Superior temporal gyrus (tissue), 1 donor: Measurements from ENCODE around the gene KCNMB2.
A peak's percentile ranks its signal among the peaks of the same experiment; 100 is the strongest.
"Not testable (repeated sequence)": the region's sequence is repeated elsewhere in the genome, so short reads cannot be mapped to it uniquely, and the experiment has no call there.

Experiments used
- DNase-seq: peaks from one replicate; pipeline ENCODE4 v3.0.0-alpha.2; 2016; ENCODE audit errors: extremely low spot score

KCNMB2 gene

DNA sequence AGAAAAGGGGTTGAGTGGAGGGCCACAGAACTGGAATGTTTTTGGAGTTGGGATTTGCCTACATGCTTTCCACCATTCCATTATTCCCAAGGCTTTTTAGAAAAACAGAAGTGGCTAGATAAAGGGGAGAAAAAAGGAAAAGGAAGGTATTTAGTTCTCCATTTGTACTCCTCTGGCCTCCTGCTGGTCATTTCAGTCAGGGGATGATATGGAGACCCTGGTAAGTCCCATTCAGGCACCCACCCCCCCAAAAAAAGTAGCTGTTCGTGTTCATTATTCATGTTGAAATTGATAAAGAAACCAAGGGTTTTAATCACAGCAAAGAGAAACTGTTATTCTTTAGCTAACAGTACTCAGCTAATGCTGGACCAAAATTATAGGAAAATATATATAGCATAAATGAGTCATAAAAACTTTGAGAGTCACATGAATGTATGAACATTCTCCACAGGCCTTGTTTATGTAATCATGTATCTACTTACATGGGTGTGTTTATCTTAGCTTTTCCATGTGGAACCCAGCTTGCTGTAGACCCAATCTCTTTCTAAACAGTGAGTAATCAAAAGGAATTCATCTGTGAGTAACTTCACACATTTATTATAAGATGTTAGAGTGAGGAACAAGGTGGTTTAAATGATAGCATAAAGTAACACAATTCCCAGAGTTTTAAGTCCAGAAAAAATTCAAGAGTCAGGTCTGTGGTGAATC lies 167.2 kb downstream of the KCNMB2 start:
- peak; percentile 71 for DNase-seq

DNA sequence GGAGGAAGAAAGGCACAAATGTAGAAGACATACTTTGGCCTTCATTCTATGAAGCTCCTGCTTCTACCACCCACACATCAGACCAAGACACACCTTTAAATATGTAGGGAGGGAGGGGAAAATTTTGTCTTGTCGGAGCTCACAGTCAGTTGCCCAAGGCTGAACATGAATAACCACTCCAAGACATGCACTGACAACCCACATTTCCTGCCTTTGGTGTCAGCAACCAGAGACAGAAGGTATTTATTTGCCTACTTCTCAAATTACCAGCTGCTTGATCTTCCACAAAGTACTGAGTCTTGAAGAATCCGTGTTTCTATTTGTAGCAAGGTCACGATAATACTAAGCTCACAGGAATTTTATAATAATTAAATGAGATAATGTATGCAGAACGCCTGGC lies 169.7 kb downstream of the KCNMB2 start:
- no peak for DNase-seq

DNA sequence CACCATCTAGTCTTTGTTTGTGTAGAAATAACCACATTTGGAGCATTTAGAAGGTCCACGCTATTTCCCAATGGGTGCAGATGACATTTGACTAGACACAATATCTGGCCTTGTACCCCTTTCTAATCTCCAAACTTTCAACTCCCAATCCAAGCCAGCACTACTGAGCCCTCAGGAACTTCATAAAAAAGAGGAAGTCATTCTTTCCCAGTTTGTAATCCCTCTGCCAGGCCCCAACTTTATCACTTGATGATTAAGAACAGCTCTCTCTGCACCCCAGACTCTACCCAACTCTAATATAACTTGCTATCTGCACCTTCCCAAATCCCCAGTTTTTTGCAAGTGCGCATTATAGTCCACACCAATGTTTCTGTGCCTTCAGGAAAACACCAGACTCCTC lies 170.2 kb downstream of the KCNMB2 start:
- DNase-seq: no peak

- DNase-seq: no peak
Measured at GRCh38 chr3:178707311-178708031, 171.2 kb downstream of the KCNMB2 start.

GRCh38 chr3:178709051-178709450 lies 172.8 kb downstream of the KCNMB2 start:
- DNase-seq: peak; percentile 58

- DNase-seq: peak; percentile 13
Measured at GRCh38 chr3:178711753-178712152, 175.5 kb downstream of the KCNMB2 start.

DNA sequence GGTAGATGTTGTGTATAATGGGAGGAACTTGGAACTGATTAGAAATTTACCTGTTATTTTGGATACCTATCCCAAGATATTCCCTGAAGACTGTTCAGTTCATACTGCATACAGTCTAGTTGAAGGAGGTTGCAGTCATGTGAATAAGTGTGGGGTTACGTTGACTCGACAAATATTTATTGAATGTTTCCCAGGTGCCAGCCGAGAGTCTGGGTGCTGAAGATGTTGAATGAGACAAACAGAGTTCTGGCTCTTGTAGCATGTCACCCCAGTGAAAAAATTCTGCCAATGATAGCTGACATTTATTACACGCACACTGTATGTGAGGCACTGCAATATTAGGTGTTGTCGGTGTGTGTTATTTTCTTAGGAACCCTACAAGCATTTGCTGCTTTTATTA lies 176.0 kb downstream of the KCNMB2 start:
- peak; percentile 4 for DNase-seq

DNA sequence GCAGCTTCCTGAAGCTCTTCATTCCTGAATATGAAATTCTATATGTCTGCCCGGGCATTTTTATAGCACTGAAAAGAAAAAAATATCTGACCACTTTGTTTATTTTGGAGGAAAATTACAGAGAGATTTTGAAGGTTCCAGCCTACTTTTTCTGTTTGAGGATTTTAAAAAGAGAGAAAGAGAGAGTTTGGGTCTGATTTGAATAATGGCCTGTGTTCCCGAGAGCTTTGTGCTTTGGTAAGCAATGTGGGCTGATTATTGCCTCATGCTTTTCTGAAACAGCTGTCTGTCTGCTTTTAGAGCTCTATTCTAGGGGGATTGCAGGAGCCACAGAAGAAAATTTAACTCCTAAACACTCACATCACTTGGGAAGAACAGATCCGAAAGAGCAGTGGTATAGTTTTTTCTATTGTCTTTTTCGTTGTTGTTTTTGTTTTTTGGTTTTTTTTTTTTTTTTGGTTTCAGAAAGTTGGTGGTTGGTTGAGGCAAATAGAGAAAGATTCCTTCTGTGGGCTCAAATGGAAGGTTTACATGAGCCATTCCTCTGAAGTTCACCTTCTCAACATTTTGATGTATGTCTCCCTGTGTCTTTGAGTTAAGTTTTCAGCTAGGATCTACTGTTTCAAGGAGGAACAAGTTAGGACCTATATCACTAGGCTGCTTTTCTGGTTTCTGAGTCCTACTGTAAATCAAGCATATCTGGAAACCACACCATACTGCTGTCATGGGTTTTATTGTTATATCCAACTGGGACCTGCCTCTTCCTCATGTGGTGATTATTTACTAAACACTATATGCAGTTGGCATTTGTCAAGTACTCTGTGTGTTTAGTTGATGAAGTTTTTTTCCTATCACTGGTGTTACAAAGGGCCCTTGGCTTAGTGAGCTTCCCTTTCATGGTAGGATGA lies 178.9 kb downstream of the KCNMB2 start:
- peak; percentile 57 for DNase-seq

- no peak for DNase-seq
Measured at GRCh38 chr3:178718995-178719635, 182.9 kb downstream of the KCNMB2 start.

- no peak for DNase-seq
Measured at GRCh38 chr3:178732824-178733223, 196.6 kb downstream of the KCNMB2 start.

DNA sequence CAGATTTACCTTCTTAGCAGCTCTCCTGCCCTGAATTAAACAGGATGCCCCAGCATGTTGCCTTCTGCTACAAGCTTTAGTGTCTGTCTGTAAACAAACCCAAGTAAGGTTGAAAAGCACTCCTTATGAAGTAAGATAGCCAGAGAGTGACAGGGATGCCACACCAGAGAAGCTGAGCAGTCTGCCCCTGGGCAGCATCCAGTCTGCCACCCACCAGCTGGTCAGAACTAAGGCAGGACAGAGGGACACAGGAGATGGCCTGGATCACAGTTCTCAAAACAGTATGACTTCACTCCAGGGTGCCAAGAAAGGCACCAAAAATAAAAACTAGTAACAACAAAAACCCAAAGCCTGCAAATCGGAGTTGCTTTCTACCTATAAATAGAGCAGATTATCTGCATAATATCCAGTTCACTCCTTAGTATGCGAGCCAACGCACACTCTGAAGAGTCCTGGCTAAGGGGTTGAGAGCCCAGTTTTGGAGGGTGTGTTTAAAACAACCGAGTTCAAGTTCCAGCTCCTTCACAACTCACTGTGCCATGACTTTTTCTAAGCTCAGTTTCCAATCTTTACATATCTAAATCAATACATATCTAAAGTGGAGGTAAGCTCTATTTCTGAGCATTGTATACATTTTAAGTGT lies 198.9 kb downstream of the KCNMB2 start:
- no peak for DNase-seq

DNA sequence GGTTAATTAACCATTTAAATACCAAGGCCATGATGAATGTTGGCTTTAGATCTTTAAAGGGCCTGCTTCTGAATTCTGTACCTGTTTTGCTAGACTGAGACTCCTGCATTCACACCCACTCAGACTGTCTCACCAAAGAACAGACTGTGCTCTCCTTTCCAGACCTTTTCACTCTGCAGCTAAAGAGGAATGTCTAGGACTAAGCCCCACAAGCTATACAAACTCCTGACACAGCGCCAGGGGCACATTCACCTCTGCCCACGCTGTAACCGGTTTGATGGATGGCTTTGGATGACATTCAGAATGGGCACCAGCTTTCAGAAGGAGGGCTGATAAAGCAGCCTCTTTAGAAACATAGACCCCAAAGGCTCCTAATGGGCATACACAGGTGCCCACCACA lies 200.1 kb downstream of the KCNMB2 start:
- no peak for DNase-seq

GRCh38 chr3:178739720-178740119 lies 203.5 kb downstream of the KCNMB2 start:
- DNase-seq: no peak

GRCh38 chr3:178741020-178741419 lies 204.8 kb downstream of the KCNMB2 start:
- no peak for DNase-seq

- no peak for DNase-seq
Measured at GRCh38 chr3:178743297-178743696, 207.1 kb downstream of the KCNMB2 start.

DNA sequence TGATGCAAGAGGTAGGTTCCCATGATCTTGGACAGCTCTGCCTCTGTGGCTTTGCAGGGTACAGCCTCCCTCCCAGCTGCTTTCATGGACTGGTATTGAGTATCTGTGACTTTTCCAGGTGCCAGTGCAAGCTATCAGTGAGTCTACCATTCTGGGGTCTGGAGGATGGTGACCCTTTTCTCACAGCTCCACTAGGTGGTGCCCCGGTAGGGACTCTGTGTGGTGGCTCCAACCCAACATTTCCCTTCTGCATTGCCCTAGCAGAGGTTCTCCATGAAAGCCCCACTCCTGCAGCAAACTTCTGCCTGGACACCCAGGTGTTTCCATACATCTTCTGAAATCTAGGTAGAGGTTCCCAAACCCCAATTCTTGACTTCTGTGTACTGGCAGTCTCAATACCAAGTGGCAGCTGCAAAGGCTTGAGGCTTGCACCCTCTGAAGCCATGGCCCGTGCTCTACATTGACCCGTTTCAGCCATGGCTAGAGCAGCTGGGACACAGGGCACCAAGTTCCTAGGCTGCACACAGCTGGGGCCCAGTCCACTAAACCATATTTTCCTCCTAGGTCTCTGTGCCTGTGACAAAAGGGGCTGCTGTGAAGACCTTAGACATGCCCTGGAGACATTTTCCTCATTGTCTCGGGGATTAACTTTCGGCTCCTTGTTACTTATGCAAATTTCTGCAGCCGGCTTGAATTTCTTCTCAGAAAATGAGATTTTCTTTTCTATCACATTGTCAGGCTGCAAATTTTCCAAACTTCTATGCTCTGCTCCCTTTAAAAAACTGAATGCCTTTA lies 209.8 kb downstream of the KCNMB2 start:
- DNase-seq: not testable (repeated sequence)

- DNase-seq: no peak
Measured at GRCh38 chr3:178748874-178749273, 212.6 kb downstream of the KCNMB2 start.

GRCh38 chr3:178749471-178749870 lies 213.2 kb downstream of the KCNMB2 start:
- no peak for DNase-seq

GRCh38 chr3:178750639-178751300 lies 214.5 kb downstream of the KCNMB2 start:
- DNase-seq: no peak

DNA sequence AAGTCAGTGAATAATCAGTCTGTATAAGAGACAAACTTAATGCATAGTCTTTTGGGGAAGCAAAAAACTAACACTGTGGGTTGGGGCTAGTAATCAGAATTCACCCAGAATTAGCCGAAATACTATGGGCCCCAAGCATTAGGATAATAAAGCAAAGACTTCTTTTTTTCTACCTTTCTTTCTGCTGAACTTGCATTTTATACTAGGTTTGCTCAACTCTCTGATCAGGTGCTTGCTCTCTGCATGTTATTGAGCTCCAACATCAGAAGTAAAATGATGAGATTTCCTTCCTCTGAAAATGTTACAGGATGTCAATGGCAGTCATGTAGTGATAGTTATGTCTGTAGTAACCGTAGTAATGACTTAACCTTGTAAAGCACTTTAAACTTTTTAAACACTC lies 216.6 kb downstream of the KCNMB2 start:
- no peak for DNase-seq
